ENCODE measurements around the gene SSH2. TPM values are rescaled to one million over a fixed set of nuclear protein-coding genes. Genes with fewer than 3 reads are reported as not detected.
"Not testable (repeated sequence)": the region's sequence is repeated elsewhere in the genome, so short reads cannot be mapped to it uniquely, and the experiment has no call there.

SSH2 gene
- total RNA-seq, 5 donors from 2014 or later (not counting 1 experiment from before 2014, with no cell fraction given), result 76.2 to 115 (median 82.7) TPM

- H3K9me3 Mint-ChIP-seq; H3K27ac Mint-ChIP-seq; H3K27me3 ChIP-seq (replicated peaks in 1 of 2; ENCODE audit: control insufficient read depth in 2 of 2, extremely low read depth in 1 of 2, insufficient read depth in 2 of 2, low read length in 1 of 2); ATAC-seq (replicated peaks in 1 of 4); H3K4me1 ChIP-seq (ENCODE audit: control insufficient read depth in 1 of 2, extremely low read depth in 1 of 2, insufficient read depth in 2 of 2, low read length in 2 of 2); DNase-seq; H3K27me3 Mint-ChIP-seq; H3K4me3 Mint-ChIP-seq; H3K9me3 ChIP-seq; POLR2A ChIA-PET; H3K36me3 ChIP-seq (ENCODE audit: control insufficient read depth in 2 of 2, extremely low read depth in 1 of 2, insufficient read depth in 1 of 2, low read length in 1 of 2); H3K4me3 ChIP-seq (ENCODE audit: control insufficient read depth in 1 of 2, extremely low read depth in 1 of 2, low read length in 1 of 2); H3K27ac ChIP-seq (ENCODE audit: low read length): not testable (repeated sequence)
- Mint-ChIP-seq H3K36me3 (peaks cover 14% of the 10 kb centered on the region), H3K4me1 (peaks cover 22 to 48% (median 24%) of the 10 kb centered on the region in 3 donors)
- CTCF ChIA-PET, result interaction anchor here in 1 of 2 donors (1.0 kb wide), 1 partner anchor 28 kb away, joined by 3 read pairs; no protein-coding TSS in a partner anchor
- no CpG with 5 or more reads among the region's 4 CpGs for WGBS (ENCODE audit: insufficient coverage)
Measured at GRCh38 chr17:29864123-29864522, 65.9 kb downstream of the SSH2 start.

- no peak overlapping the region for H3K4me3 Mint-ChIP-seq
- Histone ChIP-seq H3K36me3 (ENCODE audit: control insufficient read depth in 2 of 2, extremely low read depth in 1 of 2, insufficient read depth in 1 of 2, low read length in 1 of 2) (no peaks in the 10 kb centered on the region), H3K9me3 (no peaks in the 10 kb centered on the region), H3K27ac (ENCODE audit: low read length) (no peak overlapping the region), H3K4me3 (ENCODE audit: control insufficient read depth in 1 of 2, extremely low read depth in 1 of 2, low read length in 1 of 2) (no peak overlapping the region), H3K4me1 (ENCODE audit: control insufficient read depth in 1 of 2, extremely low read depth in 1 of 2, insufficient read depth in 2 of 2, low read length in 2 of 2) (peaks cover 3 to 5% of the 10 kb centered on the region in 2 experiments), H3K27me3 (replicated peaks in 1 of 2; ENCODE audit: control insufficient read depth in 2 of 2, extremely low read depth in 1 of 2, insufficient read depth in 2 of 2, low read length in 1 of 2) (no peaks in the 10 kb centered on the region)
- no peak for DNase-seq
- H3K9me3 Mint-ChIP-seq, result peaks cover 0 to 5% (median 4%) of the 10 kb centered on the region in 3 donors
- H3K27ac Mint-ChIP-seq, result no peak overlapping the region
- H3K27me3 Mint-ChIP-seq, result no peaks in the 10 kb centered on the region
- ChIA-PET CTCF (no interaction called here), POLR2A (no interaction called here)
- H3K36me3 Mint-ChIP-seq, result peaks cover 14% of the 10 kb centered on the region
- no peak for ATAC-seq (replicated peaks in 1 of 4)
- peaks cover 16 to 42% (median 19%) of the 10 kb centered on the region in 3 donors for H3K4me1 Mint-ChIP-seq
Measured at GRCh38 chr17:29862951-29863350, 67.1 kb downstream of the SSH2 start.

- DNase-seq (no peak), ATAC-seq (replicated peaks in 1 of 4) (no peak)
- Mint-ChIP-seq H3K4me1 (peaks cover 8 to 41% (median 12%) of the 10 kb centered on the region in 3 donors), H3K36me3 (peaks cover 19% of the 10 kb centered on the region), H3K27ac (no peak overlapping the region), H3K27me3 (no peaks in the 10 kb centered on the region), H3K4me3 (no peak overlapping the region), H3K9me3 (peaks cover 4 to 9% (median 8%) of the 10 kb centered on the region in 3 donors)
- Histone ChIP-seq H3K4me3 (ENCODE audit: control insufficient read depth in 1 of 2, extremely low read depth in 1 of 2, low read length in 1 of 2) (no peak overlapping the region), H3K9me3 (no peaks in the 10 kb centered on the region), H3K27me3 (replicated peaks in 1 of 2; ENCODE audit: control insufficient read depth in 2 of 2, extremely low read depth in 1 of 2, insufficient read depth in 2 of 2, low read length in 1 of 2) (no peaks in the 10 kb centered on the region), H3K27ac (ENCODE audit: low read length) (no peak overlapping the region), H3K36me3 (ENCODE audit: control insufficient read depth in 2 of 2, extremely low read depth in 1 of 2, insufficient read depth in 1 of 2, low read length in 1 of 2) (no peaks in the 10 kb centered on the region), H3K4me1 (ENCODE audit: control insufficient read depth in 1 of 2, extremely low read depth in 1 of 2, insufficient read depth in 2 of 2, low read length in 2 of 2) (peaks cover 0 to 3% of the 10 kb centered on the region in 2 experiments)
- CTCF ChIA-PET, result no interaction called here
- POLR2A ChIA-PET, result interaction anchor here in 1 of 2 donors (0.5 kb wide), 1 partner anchor 1478 kb away, joined by 4 read pairs; no protein-coding TSS in a partner anchor
Measured at GRCh38 chr17:29862127-29862526, 67.9 kb downstream of the SSH2 start.

GRCh38 chr17:29859445-29859844, 70.6 kb downstream of the SSH2 start:
- H3K36me3 ChIP-seq (ENCODE audit: control insufficient read depth in 2 of 2, extremely low read depth in 1 of 2, insufficient read depth in 1 of 2, low read length in 1 of 2); H3K27me3 ChIP-seq (replicated peaks in 1 of 2; ENCODE audit: control insufficient read depth in 2 of 2, extremely low read depth in 1 of 2, insufficient read depth in 2 of 2, low read length in 1 of 2); DNase-seq; H3K27ac Mint-ChIP-seq; H3K27me3 Mint-ChIP-seq; H3K4me1 ChIP-seq (ENCODE audit: control insufficient read depth in 1 of 2, extremely low read depth in 1 of 2, insufficient read depth in 2 of 2, low read length in 2 of 2); H3K4me3 Mint-ChIP-seq; H3K27ac ChIP-seq (ENCODE audit: low read length); H3K4me3 ChIP-seq (ENCODE audit: control insufficient read depth in 1 of 2, extremely low read depth in 1 of 2, low read length in 1 of 2); ATAC-seq (replicated peaks in 1 of 4); POLR2A ChIA-PET; H3K9me3 ChIP-seq: not testable (repeated sequence)
- CTCF ChIA-PET, result interaction anchor here in 1 of 2 donors (0.6 kb wide), 1 partner anchor 36 kb away, joined by 4 read pairs; no protein-coding TSS in a partner anchor
- no CpG with 5 or more reads among the region's 4 CpGs for WGBS (ENCODE audit: insufficient coverage)
- Mint-ChIP-seq H3K4me1 (peaks cover 13 to 39% (median 16%) of the 10 kb centered on the region in 3 donors), H3K36me3 (peaks cover 21% of the 10 kb centered on the region), H3K9me3 (peaks cover 7 to 12% (median 8%) of the 10 kb centered on the region in 3 donors)

GRCh38 chr17:29857823-29858222, 72.2 kb downstream of the SSH2 start:
- no peak for ATAC-seq (replicated peaks in 1 of 4)

GRCh38 chr17:29857105-29857504, 72.9 kb downstream of the SSH2 start:
- H3K27me3 ChIP-seq (replicated peaks in 1 of 2; ENCODE audit: control insufficient read depth in 2 of 2, extremely low read depth in 1 of 2, insufficient read depth in 2 of 2, low read length in 1 of 2); H3K27ac ChIP-seq (ENCODE audit: low read length); H3K4me1 ChIP-seq (ENCODE audit: control insufficient read depth in 1 of 2, extremely low read depth in 1 of 2, insufficient read depth in 2 of 2, low read length in 2 of 2); H3K36me3 ChIP-seq (ENCODE audit: control insufficient read depth in 2 of 2, extremely low read depth in 1 of 2, insufficient read depth in 1 of 2, low read length in 1 of 2); ATAC-seq (replicated peaks in 1 of 4); H3K4me3 Mint-ChIP-seq; POLR2A ChIA-PET; H3K4me3 ChIP-seq (ENCODE audit: control insufficient read depth in 1 of 2, extremely low read depth in 1 of 2, low read length in 1 of 2); H3K27me3 Mint-ChIP-seq; CTCF ChIA-PET; H3K27ac Mint-ChIP-seq; H3K9me3 ChIP-seq; DNase-seq: not testable (repeated sequence)
- WGBS (ENCODE audit: insufficient coverage), result no CpG with 5 or more reads among the region's 4 CpGs
- Mint-ChIP-seq H3K9me3 (peaks cover 7 to 12% (median 8%) of the 10 kb centered on the region in 3 donors), H3K36me3 (peaks cover 21% of the 10 kb centered on the region), H3K4me1 (peaks cover 13 to 38% (median 14%) of the 10 kb centered on the region in 3 donors)

More at GRCh38 chr17:29857823-29858222, 72.2 kb downstream of the SSH2 start:
- H3K4me1 ChIP-seq (ENCODE audit: control insufficient read depth in 1 of 2, extremely low read depth in 1 of 2, insufficient read depth in 2 of 2, low read length in 2 of 2), result peaks cover 0 to 4% of the 10 kb centered on the region in 2 experiments
- Mint-ChIP-seq H3K4me1 (peaks cover 13 to 43% (median 14%) of the 10 kb centered on the region in 3 donors), H3K27ac (no peak overlapping the region), H3K4me3 (no peak overlapping the region), H3K27me3 (no peaks in the 10 kb centered on the region), H3K36me3 (peaks cover 23% of the 10 kb centered on the region), H3K9me3 (peaks cover 7 to 12% (median 8%) of the 10 kb centered on the region in 3 donors)
- ChIA-PET POLR2A (no interaction called here), CTCF (no interaction called here)
- no peak overlapping the region for H3K27ac ChIP-seq (ENCODE audit: low read length)
- DNase-seq, result no peak
- H3K27me3 ChIP-seq (replicated peaks in 1 of 2; ENCODE audit: control insufficient read depth in 2 of 2, extremely low read depth in 1 of 2, insufficient read depth in 2 of 2, low read length in 1 of 2), result no peaks in the 10 kb centered on the region
- H3K4me3 ChIP-seq (ENCODE audit: control insufficient read depth in 1 of 2, extremely low read depth in 1 of 2, low read length in 1 of 2), result no peak overlapping the region
- no peaks in the 10 kb centered on the region for H3K9me3 ChIP-seq
- H3K36me3 ChIP-seq (ENCODE audit: control insufficient read depth in 2 of 2, extremely low read depth in 1 of 2, insufficient read depth in 1 of 2, low read length in 1 of 2), result no peaks in the 10 kb centered on the region

- Histone ChIP-seq H3K27ac (ENCODE audit: low read length) (no peak overlapping the region), H3K4me3 (ENCODE audit: control insufficient read depth in 1 of 2, extremely low read depth in 1 of 2, low read length in 1 of 2) (no peak overlapping the region), H3K4me1 (ENCODE audit: control insufficient read depth in 1 of 2, extremely low read depth in 1 of 2, insufficient read depth in 2 of 2, low read length in 2 of 2) (peaks cover 0 to 4% of the 10 kb centered on the region in 2 experiments), H3K36me3 (ENCODE audit: control insufficient read depth in 2 of 2, extremely low read depth in 1 of 2, insufficient read depth in 1 of 2, low read length in 1 of 2) (no peaks in the 10 kb centered on the region), H3K27me3 (replicated peaks in 1 of 2; ENCODE audit: control insufficient read depth in 2 of 2, extremely low read depth in 1 of 2, insufficient read depth in 2 of 2, low read length in 1 of 2) (no peaks in the 10 kb centered on the region), H3K9me3 (no peaks in the 10 kb centered on the region)
- POLR2A ChIA-PET, result no interaction called here
- no peak for ATAC-seq (replicated peaks in 1 of 4)
- H3K27me3 Mint-ChIP-seq, result no peaks in the 10 kb centered on the region
- H3K9me3 Mint-ChIP-seq, result peaks cover 7 to 12% (median 8%) of the 10 kb centered on the region in 3 donors
- no peak for DNase-seq
- H3K27ac Mint-ChIP-seq, result no peak overlapping the region
- H3K36me3 Mint-ChIP-seq, result peaks cover 21% of the 10 kb centered on the region
- WGBS (ENCODE audit: insufficient coverage), result no CpG with 5 or more reads among the region's 1 CpG
- H3K4me3 Mint-ChIP-seq, result no peak overlapping the region
- CTCF ChIA-PET, result no interaction called here
- H3K4me1 Mint-ChIP-seq, result peaks cover 13 to 37% (median 14%) of the 10 kb centered on the region in 3 donors
Measured at GRCh38 chr17:29855686-29856085, 74.3 kb downstream of the SSH2 start.
